NK-92 treated with Interleukin-12 subunit alpha and Interleukin-12 subunit beta, amount 100 ng/mL, for 24 hours (cell line): ENCODE results near the gene ANO1.
"Not testable (repeated sequence)": the region's sequence is repeated elsewhere in the genome, so short reads cannot be mapped to it uniquely, and the experiment has no call there.

Experiments used
- DNase-seq: peaks from one replicate; lab custom pipeline; 2025; lab: John Stamatoyannopoulos, UW

Gene ANO1

DNA sequence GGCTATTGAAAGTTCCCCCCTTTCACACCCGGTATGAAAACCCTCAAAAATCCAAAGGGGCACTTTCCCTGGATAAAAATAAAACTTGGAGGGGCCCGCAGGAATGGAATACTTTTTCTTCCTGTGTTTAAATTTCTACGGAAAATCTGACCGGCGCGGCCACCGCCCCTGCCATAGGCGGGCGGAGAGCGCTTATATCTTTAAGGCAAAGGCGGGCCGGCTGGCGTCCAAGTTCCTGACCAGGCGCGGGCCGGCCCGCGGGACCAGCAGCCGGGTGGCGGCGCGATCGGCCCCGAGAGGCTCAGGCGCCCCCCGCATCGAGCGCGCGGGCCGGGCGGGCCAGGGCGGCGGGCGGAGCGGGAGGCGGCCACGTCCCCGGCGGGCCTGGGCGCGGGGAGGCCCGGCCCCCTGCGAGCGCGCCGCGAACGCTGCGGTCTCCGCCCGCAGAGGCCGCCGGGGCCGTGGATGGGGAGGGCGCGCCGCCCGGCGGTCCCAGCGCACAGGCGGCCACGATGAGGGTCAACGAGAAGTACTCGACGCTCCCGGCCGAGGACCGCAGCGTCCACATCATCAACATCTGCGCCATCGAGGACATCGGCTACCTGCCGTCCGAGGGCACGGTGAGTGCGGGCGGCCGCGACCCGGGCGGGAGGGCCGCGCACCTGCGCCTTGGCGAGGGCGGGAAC, at the start of gene ANO1:
Gene ANO1, plus strand, starts transcription at position 223 of the 686 bp plus-strand sequence. Its CDS starts 290 bp downstream, at position 513.
- no peak for DNase-seq

DNA sequence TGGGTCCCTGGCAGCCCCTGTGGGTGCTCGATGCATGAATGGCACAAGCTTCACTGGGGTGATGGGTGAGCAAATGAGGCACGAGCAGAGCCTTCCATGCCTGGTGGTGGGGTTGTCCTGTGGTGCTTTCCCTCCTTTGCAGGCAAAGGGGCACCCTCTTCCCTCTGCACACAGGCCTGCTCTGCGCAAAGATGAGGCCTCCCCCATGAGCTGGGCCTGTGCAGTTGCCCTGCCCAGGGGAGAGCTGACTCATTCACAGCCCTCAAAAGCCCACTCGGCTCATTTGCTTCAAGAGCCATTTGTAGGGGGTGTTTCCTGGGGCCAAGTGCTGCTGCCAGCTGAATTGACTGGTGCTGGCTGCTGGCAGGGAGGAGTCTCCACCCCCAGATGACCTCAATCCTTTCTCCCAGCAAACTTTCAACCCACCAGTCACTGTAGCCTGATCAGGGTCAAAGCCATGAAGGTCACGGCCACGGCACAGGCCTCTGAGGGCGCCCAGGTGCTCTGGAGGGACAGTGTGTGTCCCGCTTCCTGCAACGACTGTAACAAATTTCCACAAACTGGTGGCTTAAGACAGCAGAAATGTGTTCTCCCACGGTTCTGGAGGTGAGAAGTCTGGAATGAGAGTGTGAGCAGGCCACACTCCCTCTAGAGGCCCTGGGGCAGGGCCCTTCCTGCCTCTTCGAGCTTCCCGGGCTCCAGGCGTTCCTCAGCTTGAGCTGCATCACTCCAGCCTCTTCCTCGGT, 48.8 kb upstream of the ANO1 start:
- no peak for DNase-seq

DNA sequence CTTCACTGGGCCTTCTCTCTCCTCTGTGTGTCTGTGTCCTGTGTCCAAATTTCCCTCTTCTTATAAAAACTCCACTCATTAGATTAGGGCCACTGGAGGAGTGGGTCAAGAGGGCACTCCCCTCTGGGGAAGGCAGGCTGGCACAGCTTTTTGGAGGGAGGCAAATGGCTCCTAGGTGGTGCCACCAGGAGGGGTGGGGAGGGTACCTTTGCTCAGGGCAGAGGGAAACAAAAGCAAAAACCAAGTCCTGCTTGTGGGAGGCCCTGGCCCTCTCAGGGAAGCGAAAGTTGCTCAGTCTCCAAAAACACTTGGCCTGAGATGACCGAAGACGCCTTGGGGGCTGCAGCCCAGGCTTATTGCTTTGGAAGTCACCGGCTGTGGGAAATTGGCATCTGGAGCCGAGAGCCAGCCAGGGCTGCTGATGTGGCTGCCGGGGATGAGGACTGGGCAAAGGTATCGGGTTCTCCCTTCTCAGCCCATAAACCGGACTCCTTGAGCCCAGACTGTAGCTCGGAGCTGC, 48.2 kb upstream of the ANO1 start:
- DNase-seq = no peak

DNA sequence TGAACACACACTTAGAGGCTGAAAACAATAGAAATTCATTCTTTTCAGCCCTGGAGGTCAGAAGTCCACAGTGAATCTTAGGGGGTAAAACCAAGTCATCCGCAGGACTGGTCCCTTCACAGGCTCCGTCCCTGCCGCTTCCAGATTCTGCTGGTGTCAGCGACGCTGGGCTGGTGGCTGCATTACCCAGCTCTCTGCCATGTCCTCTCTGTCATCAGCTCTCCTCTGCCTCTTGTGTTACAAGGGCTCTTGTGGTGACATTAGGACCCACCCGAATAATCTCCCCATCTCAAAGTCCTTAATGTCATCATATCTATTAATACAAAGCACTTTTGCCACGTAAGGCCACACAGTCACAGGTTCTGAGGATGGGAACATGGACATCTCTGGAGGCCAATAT, 47.7 kb upstream of the ANO1 start:
- no peak for DNase-seq

DNA sequence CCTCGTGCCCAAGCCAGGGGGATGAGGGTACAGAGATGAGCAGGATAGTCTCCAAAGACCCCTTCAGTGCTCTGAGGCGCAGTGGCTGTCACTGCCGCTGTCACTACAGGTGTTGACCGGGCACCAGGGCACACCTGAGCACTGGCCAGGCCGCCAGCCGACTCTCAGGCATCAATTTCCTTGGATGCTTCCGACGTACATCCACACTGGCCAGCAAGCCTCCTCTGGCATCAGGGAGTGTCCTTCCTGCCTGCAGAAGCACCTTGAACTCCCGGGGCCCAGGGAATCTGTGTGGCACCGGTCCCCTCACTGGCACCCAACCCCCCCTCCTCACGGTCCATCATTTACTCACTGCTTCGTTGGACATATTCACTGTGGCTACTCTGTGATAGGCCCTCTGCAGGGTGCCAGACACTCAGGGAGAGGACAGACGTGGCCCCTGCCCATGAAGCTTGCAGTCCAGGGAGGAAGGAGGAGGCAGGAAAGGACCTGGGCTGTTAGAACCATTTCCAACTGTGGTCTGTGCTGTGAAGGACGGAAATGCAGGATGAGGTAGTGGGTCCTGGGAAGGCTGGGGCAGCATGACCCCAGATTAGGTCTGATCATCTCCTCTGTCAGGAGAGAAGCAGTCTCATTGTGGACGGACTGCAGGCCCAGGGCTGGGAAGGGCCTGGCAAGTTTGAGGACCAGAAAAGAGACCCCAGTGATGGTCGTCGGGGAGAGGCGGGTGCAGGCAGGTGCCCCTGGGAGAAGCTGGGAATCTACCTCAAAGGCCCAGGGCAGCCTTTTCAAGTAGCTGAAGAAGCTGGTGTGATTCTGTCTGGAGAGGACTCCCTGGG, 46.3 kb upstream of the ANO1 start:
- no peak for DNase-seq

DNA sequence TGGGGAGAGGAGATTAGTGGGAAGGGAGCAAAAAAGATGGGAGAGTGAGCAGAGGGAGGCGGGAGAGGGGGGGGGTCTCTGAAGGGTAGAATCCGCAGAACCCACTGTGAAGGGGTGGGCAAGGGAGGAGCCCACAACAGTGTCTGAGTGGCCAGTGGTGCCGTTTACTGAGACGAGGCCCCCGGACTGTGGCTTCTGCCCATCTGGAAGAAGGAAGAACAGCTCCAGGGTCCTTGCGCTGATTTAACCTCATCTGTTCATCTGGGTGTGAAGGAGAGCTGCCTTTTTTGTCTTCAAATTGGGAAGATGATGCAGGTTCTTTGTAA, 45.7 kb upstream of the ANO1 start:
- DNase-seq = no peak

DNA sequence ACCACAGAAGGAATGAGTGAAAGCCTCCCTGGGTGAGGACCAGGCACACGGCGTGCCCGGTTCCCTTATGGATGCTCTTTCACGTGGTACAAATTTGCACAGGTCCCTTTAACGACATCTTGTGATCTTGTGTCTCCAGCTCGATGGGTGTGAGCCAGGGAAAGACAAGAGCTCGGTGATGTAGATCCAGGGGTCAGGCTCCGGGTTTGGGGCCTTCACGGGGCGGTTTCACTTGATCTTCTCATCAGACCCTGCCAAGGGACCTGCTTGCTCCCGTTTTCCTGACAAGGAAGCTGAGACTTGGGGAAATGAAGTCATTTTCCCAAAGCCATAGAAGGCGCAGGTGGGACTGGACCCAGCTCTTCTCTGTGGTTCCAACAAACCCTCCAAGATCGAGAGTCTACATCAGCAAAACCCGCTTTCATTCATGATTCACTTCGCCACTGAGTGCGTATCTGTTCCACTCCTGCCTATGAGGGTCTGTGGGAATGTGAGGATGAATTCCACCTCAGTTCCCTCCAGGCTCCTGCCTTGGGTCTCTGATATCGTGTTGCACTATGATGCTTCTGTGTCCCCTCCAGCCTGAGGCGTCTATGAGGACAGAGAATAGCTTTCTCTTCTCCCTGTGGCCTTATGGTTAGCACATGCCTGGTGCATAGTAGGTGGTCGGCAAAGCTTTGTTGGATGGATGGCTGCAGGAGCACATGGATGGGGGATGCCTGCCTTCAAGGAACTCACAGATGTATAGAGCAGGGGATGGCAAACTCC, 45.0 kb upstream of the ANO1 start:
- DNase-seq = no peak

DNA sequence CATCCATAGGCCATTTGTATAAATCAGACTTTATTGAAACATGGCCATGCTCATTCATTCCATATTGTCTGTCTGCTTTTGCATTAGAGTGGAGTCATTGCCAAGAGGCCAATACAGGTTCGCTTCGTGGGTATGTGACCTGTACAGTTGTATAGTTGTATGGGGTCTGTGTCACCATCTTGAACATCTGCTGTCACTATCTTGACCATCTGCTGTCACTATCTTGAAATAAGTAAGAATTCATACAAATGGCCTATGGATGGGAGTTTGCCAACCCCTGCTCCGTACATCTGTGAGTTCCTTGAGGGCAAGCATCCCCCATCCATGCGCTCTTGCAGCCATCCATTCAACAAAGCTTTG, 44.4 kb upstream of the ANO1 start:
- DNase-seq = no peak

DNA sequence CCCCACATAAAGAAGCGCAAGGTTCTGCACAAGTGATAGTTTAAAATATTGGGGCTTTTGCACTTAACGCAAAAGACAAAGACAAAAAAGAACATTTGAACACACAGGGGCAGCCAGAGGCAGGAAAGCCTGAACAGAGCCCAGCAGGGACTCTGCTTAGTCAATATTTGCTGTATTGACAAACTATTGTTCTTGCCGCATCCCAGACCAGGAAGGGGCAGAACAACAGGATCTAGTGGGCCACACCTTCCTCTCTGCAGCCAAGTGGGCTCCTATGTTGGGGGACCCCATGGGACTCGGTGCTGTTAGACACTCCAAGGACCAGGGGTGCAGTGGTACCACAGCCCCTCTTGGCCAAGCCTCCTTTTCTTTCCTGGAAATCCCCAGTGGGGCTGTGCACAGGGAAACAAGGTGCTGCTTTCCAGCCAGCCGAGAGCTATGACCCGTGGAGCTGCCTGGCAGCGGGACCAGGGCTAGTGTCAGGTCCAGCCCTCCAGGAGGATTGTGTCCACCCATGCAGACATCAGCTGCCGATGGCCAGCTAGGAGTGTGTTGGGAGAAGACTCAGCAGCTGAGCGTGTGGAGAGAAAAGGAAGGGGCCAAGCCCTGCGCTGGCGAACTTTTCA, 43.3 kb upstream of the ANO1 start:
- DNase-seq = no peak

DNA sequence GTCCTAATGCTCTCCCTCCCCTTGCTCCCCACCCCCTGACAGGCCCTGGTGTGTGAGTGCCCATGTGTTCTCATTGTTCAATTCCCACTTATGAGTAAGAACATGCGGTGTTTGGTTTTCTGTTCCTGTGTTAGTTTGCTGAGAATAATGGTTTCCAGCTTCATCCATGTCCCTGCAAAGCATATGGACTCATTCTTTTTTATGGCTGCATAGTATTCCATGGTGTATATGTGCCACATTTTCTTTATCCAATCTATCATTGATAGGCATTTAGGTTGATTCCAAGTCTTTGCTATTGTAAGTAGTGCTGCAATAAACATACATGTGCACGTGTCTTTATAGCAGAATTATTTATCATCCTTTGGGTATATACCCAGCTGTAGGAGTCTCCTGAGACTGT, 42.5 kb upstream of the ANO1 start:
- not testable (repeated sequence) for DNase-seq

DNA sequence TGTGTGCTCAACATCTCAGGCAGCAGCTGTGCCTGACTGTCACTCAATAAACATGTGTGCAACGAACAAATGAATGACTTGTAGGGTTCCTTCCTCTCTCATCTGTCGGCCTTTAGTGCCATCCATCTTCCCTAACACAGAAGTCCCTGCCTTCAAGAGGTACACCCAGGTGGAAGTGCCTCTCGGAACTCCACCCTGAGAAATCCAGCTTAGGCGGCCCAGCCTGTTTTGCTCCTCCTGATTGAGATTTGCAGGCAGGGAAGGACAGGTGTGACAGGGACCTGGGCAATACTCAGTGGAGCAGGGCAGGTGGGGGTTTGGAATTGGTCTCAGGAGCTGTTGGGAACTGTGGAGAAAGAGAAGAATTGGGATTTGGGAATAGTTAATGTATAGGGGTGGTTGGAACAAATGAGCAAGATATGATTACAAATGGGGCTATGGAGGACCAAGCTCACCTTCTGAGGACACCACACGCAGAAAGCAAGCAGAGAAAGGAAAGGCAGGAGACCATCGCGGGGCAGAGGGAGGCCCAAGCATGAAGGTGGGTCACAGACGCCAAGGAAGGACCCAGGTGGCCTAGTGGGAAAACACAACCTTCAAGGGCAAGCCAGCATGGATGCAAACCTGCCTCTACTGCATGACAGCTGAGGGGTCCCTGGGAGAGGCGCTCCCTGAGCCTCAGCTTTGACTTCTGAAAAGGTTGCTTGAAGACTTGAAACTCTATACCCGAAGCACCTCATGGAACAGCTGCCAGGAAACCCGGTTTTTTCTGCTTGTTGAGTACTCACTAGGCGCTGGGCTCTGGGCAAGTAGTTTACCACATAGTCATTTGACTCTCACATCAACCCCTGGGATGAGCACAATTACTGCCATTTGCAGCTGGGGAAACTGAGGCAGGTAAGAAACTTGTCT, 40.9 kb upstream of the ANO1 start:
- DNase-seq = no peak

DNA sequence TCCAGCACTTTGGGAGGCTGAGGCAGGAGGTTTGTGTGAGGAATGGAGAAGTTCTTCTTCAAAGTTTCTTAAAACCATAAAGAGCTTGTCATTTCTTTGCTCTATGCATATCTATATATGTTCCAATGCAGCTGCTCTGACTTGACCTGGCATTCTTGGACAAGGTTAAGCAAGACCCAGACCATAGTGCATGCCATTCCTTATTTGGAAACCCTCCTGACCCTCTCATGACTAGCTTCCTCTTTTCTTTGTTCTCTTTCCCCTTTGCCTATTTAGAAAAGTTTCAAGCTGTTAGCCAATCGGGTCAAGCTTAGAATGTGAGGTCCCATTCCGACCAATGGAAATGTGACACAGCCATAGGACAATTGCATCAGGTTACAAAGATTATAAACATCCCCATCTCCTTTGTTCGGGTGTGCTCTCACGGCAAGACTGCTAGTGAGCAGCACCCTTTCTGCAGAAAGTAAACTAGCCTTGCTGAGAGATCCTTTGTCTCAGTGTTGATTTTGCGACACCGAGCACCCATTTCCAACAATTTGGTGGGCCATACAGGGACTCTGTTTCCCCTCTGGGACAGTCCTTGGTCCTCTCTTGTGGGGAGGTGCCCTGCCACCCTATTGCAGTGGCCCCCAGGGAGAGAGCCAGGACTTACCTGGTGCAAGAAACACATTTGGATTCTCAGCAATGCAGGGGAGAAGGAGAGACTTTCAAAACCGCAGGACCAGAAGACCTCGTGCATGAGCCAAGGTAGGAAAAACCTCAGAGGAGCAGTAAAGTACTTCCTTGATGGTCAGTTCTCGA, 39.9 kb upstream of the ANO1 start:
- DNase-seq = no peak

DNA sequence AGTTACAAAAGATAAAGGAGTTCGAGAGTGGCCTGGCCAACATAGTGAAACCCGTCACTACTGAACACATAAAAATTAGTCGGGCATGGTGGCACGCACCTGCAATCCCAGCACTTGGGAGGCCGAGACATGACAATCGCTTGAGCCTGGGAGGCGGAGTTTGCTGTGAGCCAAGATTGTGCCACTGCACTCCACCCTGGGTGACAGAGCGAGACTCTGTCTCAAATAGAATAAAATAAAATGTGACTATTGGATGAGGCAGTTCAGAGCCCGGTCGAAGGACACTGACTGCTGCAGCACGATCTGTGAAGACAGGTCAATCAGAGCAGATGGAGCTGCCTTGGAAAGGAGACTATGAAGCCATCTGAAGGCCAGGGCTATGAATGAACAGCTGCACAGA, 37.7 kb upstream of the ANO1 start:
- DNase-seq = no peak

DNA sequence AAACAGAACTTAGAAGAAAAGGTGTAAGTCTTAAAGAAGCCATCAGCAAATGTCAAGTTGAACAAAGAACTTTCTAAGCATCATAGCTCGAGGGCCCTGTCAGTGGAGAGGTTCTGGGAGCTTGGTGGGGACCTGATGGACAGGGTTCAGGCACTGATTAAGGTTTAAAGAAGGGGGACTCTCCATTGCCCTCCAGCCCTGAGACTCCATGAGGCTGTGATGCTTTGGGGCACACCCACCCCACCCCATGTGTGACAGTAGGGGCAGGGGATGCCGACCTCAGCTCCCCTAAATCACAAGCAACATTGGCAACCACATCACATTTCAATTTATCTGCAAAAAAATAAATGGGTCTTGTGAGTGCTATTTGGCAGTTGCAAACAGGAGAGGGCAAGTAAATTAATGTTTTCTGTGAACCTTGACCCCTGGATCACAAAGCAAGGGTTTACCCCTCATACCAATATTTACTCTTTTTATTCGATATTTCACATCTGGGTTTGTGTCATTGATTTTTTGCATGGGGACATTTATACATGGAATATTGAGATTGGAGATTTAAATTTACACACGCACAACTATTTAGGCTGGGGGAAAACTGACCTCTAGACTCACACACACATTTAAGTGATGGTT, 37.1 kb upstream of the ANO1 start:
- no peak for DNase-seq

DNA sequence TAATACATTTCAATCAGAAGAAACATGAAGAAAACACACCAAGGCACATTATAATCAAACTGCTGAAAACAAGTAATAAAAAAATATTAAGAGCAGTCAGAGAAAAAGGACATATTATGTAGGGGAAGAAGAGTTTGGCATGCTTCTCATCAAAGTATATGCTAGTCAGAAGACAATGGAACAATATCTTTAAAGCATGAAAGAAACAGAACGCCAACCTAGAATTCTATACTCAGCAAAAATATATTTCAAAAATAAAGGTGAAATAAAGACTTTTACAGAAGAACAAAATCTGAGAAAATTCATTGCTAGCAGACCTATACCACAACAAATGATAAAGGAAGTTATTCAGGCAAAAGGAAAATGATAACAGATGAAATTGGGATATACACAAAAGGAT, 34.6 kb upstream of the ANO1 start:
- DNase-seq = no peak

DNA sequence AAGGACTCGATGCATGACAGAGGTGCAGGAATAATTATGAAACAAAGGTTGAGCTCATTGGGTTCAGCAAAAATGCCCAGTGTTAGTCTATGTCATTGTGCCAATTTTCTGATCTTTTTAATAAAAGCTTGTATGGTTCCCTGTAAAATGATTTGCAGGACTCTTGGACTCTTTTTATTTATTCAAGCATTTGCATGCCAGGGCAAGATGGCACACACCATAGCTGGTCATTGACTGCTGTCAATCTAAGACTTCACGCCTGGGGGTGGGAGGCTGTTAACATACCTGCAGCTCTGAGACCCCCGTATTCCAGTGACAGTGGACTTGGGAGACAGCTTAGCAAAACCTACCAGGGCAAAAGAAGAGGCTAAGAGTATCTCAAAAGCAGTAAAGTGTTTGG, 32.0 kb upstream of the ANO1 start:
- DNase-seq = no peak

DNA sequence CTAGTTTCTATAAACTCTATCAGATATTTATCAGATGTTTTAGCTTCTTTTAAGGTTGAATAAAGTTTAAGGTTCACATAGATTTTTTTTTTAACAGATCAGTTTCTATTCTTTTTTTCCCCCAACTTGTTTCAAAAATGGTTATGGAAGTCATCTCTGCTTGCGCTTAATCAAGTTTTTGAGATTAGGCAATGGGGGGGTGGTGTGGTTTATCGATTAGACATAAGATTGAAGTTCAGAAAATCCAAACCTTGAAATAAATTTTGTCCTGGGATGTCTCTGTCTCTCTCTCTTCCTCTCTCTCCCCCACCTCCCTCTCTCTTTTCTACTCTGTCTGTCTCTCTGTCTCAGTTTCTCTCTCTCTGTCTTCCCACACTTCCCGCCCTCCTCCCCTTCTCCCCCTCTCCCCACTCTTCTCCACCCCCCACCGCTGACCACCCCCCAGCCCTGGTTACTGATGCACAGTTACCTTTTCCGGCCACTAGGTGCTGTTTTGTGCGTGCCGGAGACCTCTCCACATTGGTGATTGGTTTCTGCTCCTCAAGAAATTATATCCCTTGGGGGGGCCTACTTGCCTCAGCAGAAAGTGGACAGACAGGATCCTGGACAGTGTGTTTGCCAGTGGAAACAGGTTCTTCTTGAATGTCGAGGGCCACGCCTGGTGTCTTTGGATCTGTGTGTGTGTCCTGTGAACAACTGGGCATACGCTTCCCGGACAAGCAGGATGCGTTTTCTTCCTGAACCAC, 29.7 kb upstream of the ANO1 start:
- DNase-seq = no peak

DNA sequence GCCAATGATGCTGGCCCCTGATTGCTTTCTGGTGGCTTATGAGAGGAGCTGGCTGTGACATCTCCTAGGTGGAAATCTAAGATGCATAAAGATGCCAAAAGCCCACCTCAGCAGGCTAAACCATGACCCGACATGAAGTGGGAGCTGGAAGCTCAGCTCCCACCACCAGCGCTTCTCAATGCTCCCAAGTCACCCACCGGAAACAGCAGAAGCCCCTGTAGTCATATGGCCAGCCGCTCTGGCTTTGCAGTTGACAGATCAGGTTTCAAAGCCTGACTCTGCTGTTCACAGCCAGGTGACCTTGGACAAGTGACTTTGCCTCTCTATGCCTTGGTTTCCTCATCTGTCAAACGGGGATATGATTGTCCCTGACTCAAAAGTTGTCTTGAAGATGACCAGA, 29.1 kb upstream of the ANO1 start:
- DNase-seq = no peak

DNA sequence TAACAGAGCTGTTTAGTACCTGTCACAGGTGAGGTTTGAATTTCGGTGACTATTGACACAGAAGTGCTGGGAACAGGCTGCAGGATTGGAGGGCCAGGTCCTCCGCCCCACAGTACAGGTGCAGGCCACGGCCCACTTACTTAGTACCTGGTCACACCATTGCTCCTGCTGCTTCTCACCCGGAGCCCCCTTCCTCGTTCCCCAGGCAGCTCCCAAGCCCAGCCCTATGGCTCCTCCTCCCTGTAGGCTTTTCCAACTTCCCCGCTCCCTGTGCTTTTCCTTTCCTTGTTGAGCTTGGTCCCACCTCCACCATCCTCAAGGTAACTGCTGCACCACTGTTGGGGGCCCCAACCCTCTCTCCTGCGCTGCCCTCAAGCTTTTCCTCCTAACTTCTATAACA, 27.9 kb upstream of the ANO1 start:
- no peak for DNase-seq
